OCI-LY3 (cell line): Measurements from ENCODE around the gene APOL1.

Experiments
- CTCF ChIP-seq: fragments of 200-600, 300-600 bp; sonication (generic); IDR thresholded peaks from 2 replicates; pipeline ENCODE4 v1.5.1; 2014; ENCODE audit warnings: antibody characterized with exemption, low read length, low read depth
- EZH2phosphoT487 ChIP-seq: fragments of 200-600 bp; shearing (Covaris generic); IDR thresholded peaks from 2 replicates; pipeline ENCODE4 v1.6.1; 2018; ENCODE audit warnings: antibody characterized with exemption, mixed run types, low read depth

- TF ChIP-seq CTCF = no peak
- no peak for TF ChIP-seq EZH2phosphoT487
Observed at GRCh38 chr22:36227806-36228205, 25.1 kb upstream of the APOL1 start.
